ENCODE measurements around the gene ADGRB2. TPM values are rescaled to one million over a fixed set of nuclear protein-coding genes. Genes with fewer than 3 reads are reported as not detected.

ADGRB2 gene
- total RNA-seq, 1 experiment from 2014 or later: 12.3 TPM

DNA sequence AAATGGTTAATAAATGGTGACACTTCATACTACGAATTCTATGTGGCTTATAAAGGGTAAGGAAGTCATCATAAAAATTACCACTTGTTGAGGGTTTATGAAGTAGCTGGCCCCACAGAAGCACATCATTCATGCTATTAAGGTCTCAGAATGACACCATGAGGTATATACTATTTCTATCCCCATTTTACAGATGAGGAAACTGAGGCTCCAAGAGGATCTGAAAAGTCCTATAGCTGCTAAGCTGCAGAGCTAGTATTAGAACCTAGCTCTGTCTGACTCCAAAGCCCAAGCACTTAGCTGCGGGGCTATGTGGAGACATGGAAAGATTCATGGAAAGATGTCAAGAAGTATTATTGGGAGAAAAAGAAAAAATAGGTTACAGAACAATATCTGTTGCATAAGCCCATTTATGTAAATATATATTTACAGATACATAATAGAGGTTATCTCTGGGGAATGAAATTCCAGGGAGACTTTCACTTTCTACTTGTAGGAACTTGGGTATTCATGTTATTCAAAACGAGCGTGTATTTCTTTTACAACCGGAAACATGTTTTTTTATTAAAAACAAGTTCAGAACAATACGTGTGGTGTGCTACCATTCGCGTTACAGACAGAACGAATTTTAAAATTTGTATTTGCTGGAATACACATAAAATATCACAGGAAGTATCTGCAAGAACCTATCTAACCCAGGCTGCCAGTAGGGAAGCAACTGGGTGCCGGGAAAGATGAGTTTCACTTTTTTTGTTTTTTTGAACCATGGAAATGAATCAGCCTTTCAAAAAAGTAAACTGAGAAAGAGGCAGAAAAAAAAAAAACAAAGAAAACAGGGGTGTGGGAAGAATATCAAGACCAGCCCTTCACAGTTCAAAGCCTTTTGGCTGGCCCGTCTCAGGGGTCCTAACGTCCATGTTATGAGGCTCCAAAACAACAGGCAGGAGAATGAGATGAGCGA lies 38.3 kb upstream of the ADGRB2 start:
- H3K4me3 ChIP-seq (ENCODE audit: low read length): no peak overlapping the region
- DNase-seq (no peak), ATAC-seq (no peak)
- no TSS peak for BruUV-seq (replicated peaks)
- H3K9me3 ChIP-seq (ENCODE audit: low read length): no peaks in the 10 kb centered on the region
- peaks cover 18% of the 10 kb centered on the region for H3K4me1 ChIP-seq (ENCODE audit: insufficient read depth, low read length)
- no peaks in the 10 kb centered on the region for H4K20me1 ChIP-seq (ENCODE audit: low read length)
- no peaks in the 10 kb centered on the region for H3K9me2 ChIP-seq (replicated peaks; ENCODE audit: low read length)
- H3K27ac ChIP-seq (ENCODE audit: low read length): no peak overlapping the region
- H2AFZ ChIP-seq (ENCODE audit: low read length): no peak overlapping the region
- intact Hi-C loops (cut with micrococcal nuclease): no loop called here
- H3K4me2 ChIP-seq (ENCODE audit: low read length): no peak overlapping the region
- ChIA-PET CTCF (no interaction called here), POLR2A (ENCODE audit: unreplicated experiment) (no interaction called here)
- no peaks in the 10 kb centered on the region for H3K36me3 ChIP-seq (ENCODE audit: low read depth, low read length)
- H3K79me2 ChIP-seq (ENCODE audit: low read length): peaks cover 7% of the 10 kb centered on the region; the same call in 1 of the 2 replicates
- no peaks in the 10 kb centered on the region for H3K27me3 ChIP-seq (ENCODE audit: low read length)
- no peak overlapping the region for H3K9ac ChIP-seq (ENCODE audit: low read length)
- TF ChIP-seq EZH2 (IDR thresholded peaks at IDR 0.05; ENCODE audit: low read length, unreplicated experiment) (no peak), EZH2phosphoT487 (IDR thresholded peaks at IDR 0.05; ENCODE audit: borderline replicate concordance, low read length) (no peak)
- TF ChIP-seq, protein P1, sequence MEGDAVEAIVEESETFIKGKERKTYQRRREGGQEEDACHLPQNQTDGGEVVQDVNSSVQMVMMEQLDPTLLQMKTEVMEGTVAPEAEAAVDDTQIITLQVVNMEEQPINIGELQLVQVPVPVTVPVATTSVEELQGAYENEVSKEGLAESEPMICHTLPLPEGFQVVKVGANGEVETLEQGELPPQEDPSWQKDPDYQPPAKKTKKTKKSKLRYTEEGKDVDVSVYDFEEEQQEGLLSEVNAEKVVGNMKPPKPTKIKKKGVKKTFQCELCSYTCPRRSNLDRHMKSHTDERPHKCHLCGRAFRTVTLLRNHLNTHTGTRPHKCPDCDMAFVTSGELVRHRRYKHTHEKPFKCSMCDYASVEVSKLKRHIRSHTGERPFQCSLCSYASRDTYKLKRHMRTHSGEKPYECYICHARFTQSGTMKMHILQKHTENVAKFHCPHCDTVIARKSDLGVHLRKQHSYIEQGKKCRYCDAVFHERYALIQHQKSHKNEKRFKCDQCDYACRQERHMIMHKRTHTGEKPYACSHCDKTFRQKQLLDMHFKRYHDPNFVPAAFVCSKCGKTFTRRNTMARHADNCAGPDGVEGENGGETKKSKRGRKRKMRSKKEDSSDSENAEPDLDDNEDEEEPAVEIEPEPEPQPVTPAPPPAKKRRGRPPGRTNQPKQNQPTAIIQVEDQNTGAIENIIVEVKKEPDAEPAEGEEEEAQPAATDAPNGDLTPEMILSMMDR (conservative IDR thresholded peaks at IDR 0.05; ENCODE audit: low read depth, low read length): no peak
- no peaks in the 10 kb centered on the region for H3F3A ChIP-seq (ENCODE audit: low read length, unreplicated experiment)

DNA sequence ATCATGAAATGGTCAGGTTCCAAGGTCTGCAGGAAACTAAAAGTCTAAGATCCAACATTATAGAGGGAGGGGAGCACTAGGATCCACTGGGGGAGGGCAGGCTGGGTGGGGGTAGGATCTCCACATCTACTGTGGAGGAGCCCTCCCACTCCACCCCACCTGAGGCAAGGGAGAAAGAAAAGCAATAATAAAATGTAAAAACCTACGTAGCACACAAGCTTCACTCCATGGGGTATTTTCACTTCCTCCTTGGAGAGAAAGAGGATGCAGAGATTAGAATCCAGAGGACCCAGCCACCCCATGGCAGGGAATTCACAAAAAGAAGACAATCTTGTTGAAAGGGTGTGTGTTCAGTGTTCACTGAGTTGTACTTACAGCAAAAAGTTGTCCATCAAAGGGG lies 37.3 kb upstream of the ADGRB2 start:
- ATAC-seq (no peak), DNase-seq (no peak)
- no peaks in the 10 kb centered on the region for H3K9me2 ChIP-seq (replicated peaks; ENCODE audit: low read length)
- H3K27ac ChIP-seq (ENCODE audit: low read length): no peak overlapping the region
- ChIA-PET CTCF (no interaction called here), POLR2A (ENCODE audit: unreplicated experiment) (no interaction called here)
- no peak overlapping the region for H2AFZ ChIP-seq (ENCODE audit: low read length)
- H4K20me1 ChIP-seq (ENCODE audit: low read length): no peaks in the 10 kb centered on the region
- H3K27me3 ChIP-seq (ENCODE audit: low read length): no peaks in the 10 kb centered on the region
- no peak overlapping the region for H3K4me2 ChIP-seq (ENCODE audit: low read length)
- no peak overlapping the region for H3K4me3 ChIP-seq (ENCODE audit: low read length)
- H3F3A ChIP-seq (ENCODE audit: low read length, unreplicated experiment): no peaks in the 10 kb centered on the region
- no peak overlapping the region for H3K9ac ChIP-seq (ENCODE audit: low read length)
- no peak for TF ChIP-seq EZH2phosphoT487 (IDR thresholded peaks at IDR 0.05; ENCODE audit: borderline replicate concordance, low read length)
- TF ChIP-seq, protein P1 (conservative IDR thresholded peaks at IDR 0.05; ENCODE audit: low read depth, low read length): no peak
- no peak for TF ChIP-seq EZH2 (IDR thresholded peaks at IDR 0.05; ENCODE audit: low read length, unreplicated experiment)
- no peaks in the 10 kb centered on the region for H3K36me3 ChIP-seq (ENCODE audit: low read depth, low read length)
- BruUV-seq (replicated peaks): no TSS peak
- H3K79me2 ChIP-seq (ENCODE audit: low read length): peaks cover 14% of the 10 kb centered on the region; the same call in 1 of the 2 replicates
- H3K4me1 ChIP-seq (ENCODE audit: insufficient read depth, low read length): peaks cover 23% of the 10 kb centered on the region
- H3K9me3 ChIP-seq (ENCODE audit: low read length): no peaks in the 10 kb centered on the region
- intact Hi-C loops (cut with micrococcal nuclease): no loop called here

DNA sequence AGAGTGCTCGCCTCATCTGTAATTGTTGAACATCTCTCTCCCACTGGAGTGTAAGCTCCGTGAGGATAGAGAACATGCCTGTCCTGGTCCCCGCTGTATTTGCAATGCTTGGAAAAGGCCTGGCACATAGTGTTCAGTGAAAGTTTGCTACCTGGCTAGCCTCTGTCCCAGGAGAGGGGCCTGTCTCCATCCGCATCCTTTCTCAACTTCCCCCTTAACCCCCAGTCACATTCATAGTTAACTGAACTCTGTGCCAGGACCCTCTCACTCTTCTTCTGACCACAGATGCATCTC lies 36.5 kb upstream of the ADGRB2 start:
- BruUV-seq (replicated peaks): no TSS peak
- intact Hi-C loops (cut with micrococcal nuclease): no loop called here
- ATAC-seq (no peak), DNase-seq (no peak)
- CTCF ChIA-PET: no interaction called here
- no peaks in the 10 kb centered on the region for H3F3A ChIP-seq (ENCODE audit: low read length, unreplicated experiment)
- no peak for TF ChIP-seq EZH2 (IDR thresholded peaks at IDR 0.05; ENCODE audit: low read length, unreplicated experiment)
- TF ChIP-seq EZH2phosphoT487 (IDR thresholded peaks at IDR 0.05; ENCODE audit: borderline replicate concordance, low read length): no peak
- TF ChIP-seq, protein P1 (conservative IDR thresholded peaks at IDR 0.05; ENCODE audit: low read depth, low read length): no peak
- no peak overlapping the region for H3K4me2 ChIP-seq (ENCODE audit: low read length)
- no peak overlapping the region for H3K4me3 ChIP-seq (ENCODE audit: low read length)
- H3K9me3 ChIP-seq (ENCODE audit: low read length): no peaks in the 10 kb centered on the region
- peaks cover 23% of the 10 kb centered on the region for H3K4me1 ChIP-seq (ENCODE audit: insufficient read depth, low read length)
- H3K79me2 ChIP-seq (ENCODE audit: low read length): peaks cover 14% of the 10 kb centered on the region; the same call in 1 of the 2 replicates
- H3K27ac ChIP-seq (ENCODE audit: low read length): no peak overlapping the region
- no peak overlapping the region for H2AFZ ChIP-seq (ENCODE audit: low read length)
- H3K36me3 ChIP-seq (ENCODE audit: low read depth, low read length): no peaks in the 10 kb centered on the region
- H3K9me2 ChIP-seq (replicated peaks; ENCODE audit: low read length): no peaks in the 10 kb centered on the region
- H4K20me1 ChIP-seq (ENCODE audit: low read length): no peaks in the 10 kb centered on the region
- no peaks in the 10 kb centered on the region for H3K27me3 ChIP-seq (ENCODE audit: low read length)
- POLR2A ChIA-PET (ENCODE audit: unreplicated experiment): no interaction called here
- no peak overlapping the region for H3K9ac ChIP-seq (ENCODE audit: low read length)
